Dendritic cell treated with granulocyte-macrophage colony-stimulating factor and Interleukin-4, amounts not matched to agents 40 ng/mL and 50 ng/mL, for 4 days (primary cell): ENCODE results near the gene ETV3L.
A peak's percentile ranks its signal among the peaks of the same experiment; 100 is the strongest.
"Not testable (repeated sequence)": the region's sequence is repeated elsewhere in the genome, so short reads cannot be mapped to it uniquely, and the experiment has no call there.

Experiments used
- H3K27ac Mint-ChIP-seq: one replicate; pipeline ENCODE4 v1.8.0; 2022; ENCODE audit warnings: mild to moderate bottlenecking, mixed read lengths
- H3K27me3 Mint-ChIP-seq: one replicate; pipeline ENCODE4 v1.8.0; 2022; ENCODE audit warnings: mild to moderate bottlenecking, mixed read lengths
- H3K36me3 Mint-ChIP-seq: one replicate; pipeline ENCODE4 v1.8.0; 2022; ENCODE audit warnings: low read depth, mixed read lengths
- H3K4me1 Mint-ChIP-seq: one replicate; pipeline ENCODE4 v1.8.0; 2022; ENCODE audit warnings: low read depth, mixed read lengths
- H3K4me3 Mint-ChIP-seq: one replicate; pipeline ENCODE4 v1.8.0; 2022; ENCODE audit warnings: mild to moderate bottlenecking, moderate library complexity, mixed read lengths
- H3K9me3 Mint-ChIP-seq: one replicate; pipeline ENCODE4 v1.8.0; 2022; ENCODE audit warnings: mixed read lengths
- intact Hi-C: fragments of 100-400 bp; cut with micrococcal nuclease; formaldehyde crosslinking; loops from one replicate; pipeline ENCODE4 v1.15.0; 2022

Gene ETV3L

DNA sequence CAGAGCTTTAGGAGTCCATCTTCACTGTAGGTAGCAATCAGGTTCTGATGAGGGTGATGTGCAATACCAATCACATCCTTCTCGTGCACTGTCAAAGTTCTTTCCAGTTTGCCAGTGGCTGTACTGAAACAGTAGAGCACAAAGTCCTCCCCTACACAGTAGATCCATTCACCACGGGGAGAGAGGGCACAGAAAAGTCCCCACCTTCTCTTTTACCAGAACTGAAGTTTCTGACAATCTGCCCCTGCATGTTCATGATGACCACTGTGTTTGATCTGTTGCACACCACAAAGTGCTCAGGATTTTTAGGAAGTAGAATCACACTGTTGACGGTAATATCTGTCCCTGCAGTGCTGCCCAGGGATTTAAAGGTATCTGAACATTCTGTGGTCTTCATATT, 40.4 kb downstream of the ETV3L start:
- peaks cover 13% of the 10 kb centered on the region for H3K4me1 Mint-ChIP-seq
- peaks cover 17% of the 10 kb centered on the region for H3K9me3 Mint-ChIP-seq
- H3K27ac Mint-ChIP-seq, intact Hi-C loops, H3K4me3 Mint-ChIP-seq, H3K36me3 Mint-ChIP-seq, H3K27me3 Mint-ChIP-seq: not testable (repeated sequence)

- H3K27me3 Mint-ChIP-seq, result peaks cover under 1% of the 10 kb centered on the region
- H3K4me1 Mint-ChIP-seq, result peaks cover 13% of the 10 kb centered on the region
- H3K27ac Mint-ChIP-seq, result peak overlapping the region; percentile 66
- no peak overlapping the region for H3K4me3 Mint-ChIP-seq
- intact Hi-C loops, result no loop called here
- H3K9me3 Mint-ChIP-seq, result peaks cover 8% of the 10 kb centered on the region
- no peaks in the 10 kb centered on the region for H3K36me3 Mint-ChIP-seq
Observed at GRCh38 chr1:157056269-157056668, 43.3 kb downstream of the ETV3L start.

DNA sequence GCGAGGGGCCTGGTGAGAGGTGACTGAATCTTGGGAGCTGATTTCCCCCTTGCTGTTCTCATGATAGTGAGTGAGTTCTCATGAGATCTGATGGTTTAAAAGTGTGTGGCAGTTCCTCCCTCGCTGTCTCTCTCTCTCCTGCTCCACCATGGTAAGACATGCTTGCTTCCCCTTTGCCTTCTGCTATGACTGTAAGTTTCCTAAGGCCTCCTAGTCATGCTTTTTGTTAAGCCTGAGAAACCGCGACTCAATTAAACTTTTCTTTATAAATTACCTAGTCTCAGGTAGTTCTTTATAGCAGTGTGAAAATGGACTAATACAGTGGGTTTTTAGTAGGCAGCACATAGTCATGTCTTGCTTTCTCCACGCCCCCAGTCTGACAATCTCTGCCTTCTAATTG, 43.9 kb downstream of the ETV3L start:
- Mint-ChIP-seq H3K27ac (peak overlapping the region; percentile 66), H3K4me1 (peaks cover 13% of the 10 kb centered on the region)
- intact Hi-C loops, H3K27me3 Mint-ChIP-seq, H3K9me3 Mint-ChIP-seq, H3K4me3 Mint-ChIP-seq, H3K36me3 Mint-ChIP-seq: not testable (repeated sequence)

DNA sequence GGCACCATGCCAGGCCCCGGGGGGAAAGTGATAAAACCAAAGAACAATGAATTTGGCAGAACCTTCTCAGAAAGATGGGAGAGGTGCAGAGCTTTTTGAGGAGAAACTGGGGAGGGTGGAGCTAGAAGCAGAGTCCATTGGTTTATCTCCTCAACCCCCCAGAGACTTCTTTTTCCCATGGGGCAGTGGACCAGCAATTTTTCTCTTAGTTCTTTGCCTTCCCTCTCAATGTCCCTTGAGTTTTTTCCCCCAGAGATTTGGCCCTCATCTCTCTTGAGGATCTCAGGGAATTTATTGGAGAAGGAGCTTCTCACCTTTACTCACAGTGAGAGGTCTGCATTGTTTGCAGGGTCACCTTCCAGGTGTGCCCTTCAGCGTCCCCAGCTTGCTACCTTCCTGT, 48.8 kb downstream of the ETV3L start:
- H3K27ac Mint-ChIP-seq, result no peak overlapping the region
- H3K4me1 Mint-ChIP-seq, result peaks cover 12% of the 10 kb centered on the region
- H3K36me3 Mint-ChIP-seq, result no peaks in the 10 kb centered on the region
- H3K4me3 Mint-ChIP-seq, result no peak overlapping the region
- no peaks in the 10 kb centered on the region for H3K9me3 Mint-ChIP-seq
- peaks cover 9% of the 10 kb centered on the region for H3K27me3 Mint-ChIP-seq
- intact Hi-C loops, result no loop called here

- Mint-ChIP-seq H3K36me3 (peaks cover 12% of the 10 kb centered on the region), H3K9me3 (no peaks in the 10 kb centered on the region), H3K27me3 (peaks cover 9% of the 10 kb centered on the region), H3K4me3 (no peak overlapping the region), H3K4me1 (peaks cover 39% of the 10 kb centered on the region), H3K27ac (no peak overlapping the region)
- intact Hi-C loops, result no loop called here
Observed at GRCh38 chr1:157047062-157047410, 52.6 kb downstream of the ETV3L start.

DNA sequence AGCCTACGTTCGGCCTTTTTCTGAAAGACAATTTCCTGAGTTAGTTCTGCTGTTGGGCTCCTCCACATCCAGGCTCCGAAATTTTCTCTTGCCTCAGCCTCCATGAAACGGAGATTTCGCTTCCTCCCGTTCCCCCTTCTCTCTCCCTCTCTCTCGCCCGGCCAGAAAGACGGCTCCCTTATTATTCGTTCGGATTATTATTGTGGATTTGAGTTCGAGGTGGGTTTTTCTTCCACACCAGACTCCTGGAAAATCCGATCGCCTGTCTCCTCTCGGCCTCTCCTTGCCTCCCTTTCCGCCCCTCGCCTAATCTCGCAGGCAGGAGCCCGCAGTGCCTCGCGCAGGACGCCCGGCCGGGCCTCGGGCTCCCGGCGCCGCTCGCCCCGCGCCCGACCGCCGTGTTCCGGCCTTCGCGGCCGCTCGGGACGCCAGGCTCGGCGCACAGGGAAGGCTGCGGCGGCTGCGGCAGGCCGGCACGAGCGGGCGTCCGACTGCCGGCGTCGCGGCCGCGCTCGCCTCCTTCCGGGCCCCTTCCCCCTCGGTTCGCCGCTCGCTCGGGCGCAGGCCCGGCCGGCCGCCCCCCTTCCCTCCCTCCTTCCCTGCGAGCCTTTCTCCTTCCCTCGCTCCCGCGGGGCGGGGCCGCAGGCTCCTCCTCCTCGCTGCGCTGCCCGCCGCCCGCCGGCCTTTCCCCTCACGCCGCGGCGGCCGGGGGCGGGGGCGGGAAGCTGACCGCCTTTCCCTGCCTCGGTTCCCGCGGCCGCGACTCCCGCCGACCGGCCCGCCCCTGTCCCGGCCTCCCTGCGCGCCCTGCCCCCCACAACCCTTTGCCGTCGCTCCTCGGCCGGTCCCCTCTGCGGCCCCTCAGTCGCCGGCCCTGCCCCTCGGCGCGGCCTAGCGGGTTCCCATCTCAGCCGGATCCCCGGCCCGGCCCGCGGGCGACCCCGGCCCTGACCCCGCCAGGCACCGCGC, 54.1 kb downstream of the ETV3L start, which contains the start of gene ARHGEF11:
TSS of gene ARHGEF11 (minus strand) at position 493 of the 969 bp plus-strand sequence. CDS start 1,412 bp downstream, outside the sequence.
- Mint-ChIP-seq H3K9me3 (no peaks in the 10 kb centered on the region), H3K27ac (peak within 1 kb of the TSS; percentile 90), H3K4me3 (peak within 1 kb of the TSS; percentile 91), H3K27me3 (peaks cover 5% of the 10 kb centered on the region), H3K36me3 (peaks cover 12% of the 10 kb centered on the region), H3K4me1 (peaks cover 51% of the 10 kb centered on the region)
- intact Hi-C loops, result no loop called here

DNA sequence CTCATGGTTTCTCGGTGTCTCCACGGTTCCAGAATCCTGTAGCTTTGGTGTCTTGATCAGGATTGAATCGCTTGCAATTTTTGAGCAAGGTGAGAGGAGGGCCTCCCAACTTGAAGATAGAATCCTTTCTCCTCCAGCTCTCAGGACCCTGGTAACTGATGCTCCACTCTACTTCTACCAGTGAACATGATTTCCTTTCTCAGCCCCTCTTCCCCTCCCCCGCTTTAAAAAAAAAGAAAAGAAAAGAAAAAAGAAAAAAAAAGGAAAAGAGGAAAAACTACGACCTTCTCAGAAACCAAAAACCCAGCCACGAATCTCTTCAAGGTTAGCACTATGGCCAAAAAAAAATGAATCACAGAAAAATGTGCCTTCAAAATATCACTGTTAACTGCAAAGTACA, 55.3 kb downstream of the ETV3L start:
- H3K27ac Mint-ChIP-seq, result peak overlapping the region; percentile 90
- peak overlapping the region; percentile 91 for H3K4me3 Mint-ChIP-seq
- intact Hi-C loops, result no loop called here
- H3K27me3 Mint-ChIP-seq, result peaks cover 5% of the 10 kb centered on the region
- H3K9me3 Mint-ChIP-seq, result no peaks in the 10 kb centered on the region
- H3K36me3 Mint-ChIP-seq, result peaks cover 12% of the 10 kb centered on the region
- H3K4me1 Mint-ChIP-seq, result peaks cover 56% of the 10 kb centered on the region

DNA sequence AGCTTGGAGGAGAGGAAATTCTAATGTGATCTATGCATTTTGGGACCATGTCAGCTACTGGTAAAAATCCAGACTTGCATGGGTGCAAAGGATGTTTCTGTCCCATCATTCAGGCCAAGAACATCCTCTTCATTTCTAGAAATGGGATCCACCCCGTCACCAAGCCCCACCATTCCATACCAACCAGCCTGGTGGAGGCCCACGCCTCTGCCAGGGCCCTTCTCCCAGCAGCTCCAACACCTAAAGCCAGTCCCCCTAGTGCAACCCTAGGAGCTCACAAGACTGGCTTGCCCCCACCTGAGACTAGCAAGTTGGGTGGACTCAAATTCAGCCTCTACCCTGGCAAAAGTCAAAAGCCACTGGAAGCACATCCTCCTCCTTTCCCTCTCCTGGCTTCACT, 55.9 kb downstream of the ETV3L start:
- Mint-ChIP-seq H3K4me3 (peak overlapping the region; percentile 91), H3K36me3 (peaks cover 19% of the 10 kb centered on the region), H3K27ac (peak overlapping the region; percentile 9), H3K9me3 (no peaks in the 10 kb centered on the region), H3K27me3 (peaks cover 5% of the 10 kb centered on the region), H3K4me1 (peaks cover 62% of the 10 kb centered on the region)
- intact Hi-C loops, result no loop called here

DNA sequence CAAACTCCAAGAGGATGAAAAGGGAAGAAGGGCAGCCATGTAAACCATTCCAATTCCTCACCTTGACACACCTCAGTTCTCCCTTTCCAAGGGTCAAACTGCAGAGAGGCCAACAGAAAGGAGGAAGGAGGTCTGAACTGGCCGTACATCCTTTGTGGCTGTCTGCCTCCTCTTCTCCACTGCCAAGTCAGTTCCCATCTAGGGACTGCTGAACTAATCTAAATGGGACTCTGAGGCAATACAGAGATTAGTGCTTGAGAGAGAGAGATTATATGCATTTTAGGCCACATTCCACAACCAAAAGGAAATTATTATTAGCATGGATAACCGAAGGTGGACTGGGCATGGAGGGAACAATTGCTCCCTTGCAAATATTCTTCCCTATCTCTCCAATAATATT, 56.8 kb downstream of the ETV3L start:
- no peaks in the 10 kb centered on the region for H3K9me3 Mint-ChIP-seq
- H3K27ac Mint-ChIP-seq, result peak overlapping the region; percentile 9
- intact Hi-C loops, result no loop called here
- H3K4me1 Mint-ChIP-seq, result peaks cover 63% of the 10 kb centered on the region
- H3K4me3 Mint-ChIP-seq, result peak overlapping the region; percentile 91
- H3K36me3 Mint-ChIP-seq, result peaks cover 19% of the 10 kb centered on the region
- peaks cover 5% of the 10 kb centered on the region for H3K27me3 Mint-ChIP-seq
